ENCODE data around the gene POLD1.

POLD1 gene

GRCh38 chr19:50462970-50463369, 78.8 kb downstream of the POLD1 start:
- no peak for DNase-seq (ENCODE audit: low read depth in 1 of 2, low spot score in 1 of 2)

DNA sequence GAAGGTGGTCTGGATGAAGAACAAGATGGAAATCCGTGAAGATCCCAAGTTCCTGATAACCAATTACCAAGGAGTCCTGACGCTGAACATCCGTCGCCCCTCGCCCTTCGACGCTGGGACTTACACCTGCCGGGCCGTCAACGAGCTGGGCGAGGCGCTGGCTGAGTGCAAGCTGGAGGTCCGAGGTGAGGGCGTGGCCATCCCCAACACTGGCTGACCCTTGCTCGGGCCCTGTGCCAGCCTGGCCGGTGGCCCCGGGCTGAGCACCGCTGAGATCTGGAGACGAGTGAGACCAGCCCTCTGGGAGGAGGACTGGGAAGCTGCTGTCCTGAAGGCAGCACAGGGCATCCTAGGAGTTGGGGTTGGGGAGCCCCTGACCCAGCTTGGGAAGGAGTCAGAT, 80.2 kb downstream of the POLD1 start:
- no peak for DNase-seq (ENCODE audit: low read depth in 1 of 2, low spot score in 1 of 2)

GRCh38 chr19:50465000-50465399, 80.9 kb downstream of the POLD1 start:
- DNase-seq (ENCODE audit: low read depth in 1 of 2, low spot score in 1 of 2): no peak

- no peak for DNase-seq (ENCODE audit: low read depth in 1 of 2, low spot score in 1 of 2)
Observed at GRCh38 chr19:50465986-50466705, 82.0 kb downstream of the POLD1 start.

GRCh38 chr19:50466706-50467039, 82.5 kb downstream of the POLD1 start:
- DNase-seq (ENCODE audit: low read depth in 1 of 2, low spot score in 1 of 2): no peak

DNA sequence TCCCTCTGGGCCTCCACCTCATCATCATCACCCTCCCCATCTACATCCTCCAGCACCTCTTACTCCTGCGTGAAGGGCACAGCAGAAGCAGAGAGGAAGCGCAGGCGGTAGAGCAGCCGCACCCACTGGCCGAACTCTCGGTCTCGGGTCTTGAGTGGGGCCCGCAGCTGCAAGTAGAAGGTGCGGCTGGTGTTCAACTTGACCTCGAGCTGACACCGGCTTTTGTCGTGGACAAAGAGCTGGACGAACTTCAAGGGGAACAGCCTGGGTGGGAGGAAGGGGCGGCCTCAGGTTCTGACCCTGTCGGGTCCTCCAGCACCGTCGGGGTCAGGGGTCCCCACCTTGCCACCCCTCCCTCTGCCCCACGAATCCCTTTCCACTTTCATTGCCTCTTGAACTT, 83.4 kb downstream of the POLD1 start:
- no peak for DNase-seq (ENCODE audit: low read depth in 1 of 2, low spot score in 1 of 2)

Data from stimulated activated CD4-positive, alpha-beta T cell treated with anti-CD3 and anti-CD28 coated beads, Interleukin-15, amount 100 ng/mL, for 1 hour (primary cell).